Measurements from ENCODE around the gene KIZ.

The KIZ gene

GRCh38 chr20:21105429-21106170, 20.3 kb upstream of the KIZ start:
- FAIRE-seq: no peak

DNA sequence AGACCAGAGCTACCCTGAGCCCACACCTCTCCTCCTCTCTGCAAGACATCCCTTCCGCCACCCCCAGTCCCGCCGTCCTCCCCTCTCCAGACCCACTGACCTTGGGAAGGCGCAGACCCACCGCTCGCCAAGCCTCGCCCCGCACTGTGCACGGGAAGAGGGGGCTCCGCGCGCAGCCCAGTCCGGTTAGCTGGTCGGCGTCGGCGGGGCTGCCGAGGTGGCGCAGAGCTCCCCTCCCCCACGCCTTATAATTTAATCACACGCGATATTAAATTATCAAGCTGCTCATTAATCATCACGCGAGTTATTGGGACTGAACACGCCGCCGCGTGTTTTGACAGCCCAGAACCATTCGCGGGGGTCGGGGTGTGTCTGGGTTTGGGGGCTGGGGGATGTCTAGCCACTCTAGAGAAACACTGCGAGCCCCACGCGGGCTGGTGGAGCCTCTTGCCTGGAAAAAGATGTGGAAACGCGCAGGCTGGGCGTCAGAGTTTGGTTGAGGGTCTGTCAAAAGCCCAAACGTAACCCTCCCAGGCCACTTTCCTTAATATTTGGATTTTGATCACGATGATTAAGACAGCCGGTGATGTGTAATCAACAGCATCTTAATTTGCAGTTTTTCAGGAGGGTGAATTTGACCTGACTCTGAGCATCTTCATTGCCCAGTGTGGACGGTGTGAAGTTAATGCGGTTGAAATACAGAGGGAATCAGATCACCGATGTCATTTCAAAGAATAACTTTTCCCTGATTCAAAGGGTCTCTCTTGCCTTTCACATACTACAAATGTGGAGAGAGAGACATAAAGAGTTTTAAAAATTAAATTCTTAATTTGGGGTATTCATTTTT, 19.5 kb upstream of the KIZ start, which contains the start of gene LINC00237:
Gene LINC00237, minus strand, starts transcription at position 188 of the 847 bp plus-strand sequence.
- FAIRE-seq: no peak

GRCh38 chr20:21109144-21109543, 16.7 kb upstream of the KIZ start:
- no peak for FAIRE-seq

- FAIRE-seq: no peak
These were observed 15.1 kb upstream of the KIZ start for GRCh38 chr20:21110811-21111210.

GRCh38 chr20:21111416-21111815, 14.5 kb upstream of the KIZ start:
- no peak for FAIRE-seq

DNA sequence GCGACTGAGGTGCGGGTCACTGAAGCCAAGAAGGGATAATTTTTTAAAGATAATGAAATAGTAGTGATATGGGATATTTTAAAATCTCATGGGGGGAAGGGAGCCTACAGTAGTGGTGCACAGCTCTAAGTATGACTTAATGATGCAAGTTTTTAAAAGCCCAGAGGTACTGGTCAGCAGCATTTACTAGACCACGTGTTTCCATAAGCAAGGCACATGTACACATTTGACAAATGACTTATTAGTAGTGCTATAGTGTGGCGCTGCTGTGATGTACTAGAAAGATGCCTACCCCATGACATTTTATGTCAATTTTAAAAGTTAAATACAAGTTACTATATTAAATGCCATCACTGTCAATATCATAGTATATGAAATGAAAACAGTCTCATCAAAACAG, 12.2 kb upstream of the KIZ start:
- no peak for FAIRE-seq

DNA sequence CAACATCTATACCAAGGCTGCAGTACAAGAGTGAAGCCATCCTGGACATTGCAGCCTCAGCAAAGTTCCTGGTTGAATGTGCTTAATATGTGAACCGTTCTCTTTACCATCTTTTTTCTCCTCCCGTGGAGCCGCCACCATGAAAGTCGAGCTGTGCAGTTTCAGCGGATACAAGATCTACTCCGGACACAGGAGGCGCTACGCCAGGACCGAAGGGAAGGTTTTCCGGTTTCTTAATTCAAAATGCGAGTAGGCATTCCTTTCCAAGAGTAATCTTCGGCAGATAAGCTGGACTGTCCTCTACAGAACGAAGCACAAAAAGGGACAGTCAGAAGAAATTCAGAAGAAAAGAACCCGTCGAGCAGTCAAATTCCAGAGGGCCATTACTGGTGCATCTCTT, 11.3 kb upstream of the KIZ start:
- FAIRE-seq: no peak

DNA sequence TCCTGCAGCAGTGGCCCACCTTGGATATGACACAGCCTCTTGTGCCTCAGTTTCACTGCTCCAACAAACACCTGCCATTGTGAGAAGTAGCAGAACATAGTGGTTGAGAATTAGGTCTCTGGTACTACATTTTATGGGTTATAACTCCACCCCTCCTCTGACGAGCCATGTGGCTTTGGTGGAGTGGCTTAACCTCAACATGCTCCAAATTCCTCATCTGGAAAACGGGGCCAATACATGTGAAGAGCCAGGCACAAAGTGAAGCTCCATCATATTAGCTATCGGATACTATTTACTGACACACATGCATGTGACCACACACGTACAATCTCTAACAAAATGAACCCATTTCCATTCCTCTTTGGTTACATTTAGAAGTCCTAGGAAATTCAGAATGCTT, 8.4 kb upstream of the KIZ start:
- FAIRE-seq: no peak

DNA sequence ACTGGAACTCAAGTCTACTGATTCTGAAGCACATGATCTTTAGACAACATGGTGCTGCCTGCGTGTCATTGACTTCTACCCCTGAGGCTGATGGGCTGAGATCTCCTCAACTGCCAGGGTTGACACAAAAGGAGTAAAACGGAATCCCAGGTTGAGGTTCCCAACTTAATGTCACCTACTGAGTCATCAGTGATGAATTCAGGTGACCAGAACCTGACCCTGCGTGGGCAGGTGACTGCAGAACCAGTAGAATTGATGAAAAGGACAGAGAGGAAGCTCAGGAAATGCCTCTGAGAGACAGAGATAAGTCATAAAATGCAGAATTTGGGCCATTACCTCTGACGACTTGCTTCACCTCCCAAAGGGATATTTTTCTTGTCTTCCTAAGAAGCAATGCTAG, 7.7 kb upstream of the KIZ start:
- FAIRE-seq: no peak

- FAIRE-seq: no peak
These were observed 7.1 kb upstream of the KIZ start for GRCh38 chr20:21118782-21119181.

DNA sequence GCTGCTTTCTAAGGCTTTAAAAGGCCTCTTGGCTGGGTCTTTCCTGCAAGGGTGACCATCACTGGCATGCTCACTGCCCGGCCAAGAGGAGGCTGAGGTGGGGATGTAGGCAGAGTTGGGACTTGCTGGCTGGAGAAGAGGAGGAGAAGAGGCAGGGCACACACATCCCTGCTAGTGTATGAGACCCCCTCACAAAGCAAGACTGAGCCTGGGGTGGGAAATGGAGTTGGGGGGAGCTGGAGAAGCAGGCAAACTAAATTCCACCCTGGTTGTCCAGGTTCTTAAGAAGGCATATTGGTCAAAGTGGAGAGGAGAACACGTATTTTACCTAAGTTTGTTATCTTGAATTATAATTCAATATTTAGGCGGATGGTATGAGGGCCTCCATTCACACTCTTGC, 1.7 kb upstream of the KIZ start:
- no peak for FAIRE-seq

GRCh38 chr20:21125072-21125848, 622 bp upstream of the KIZ start:
- FAIRE-seq: no peak

GRCh38 chr20:21126581-21126870, 644 bp downstream of the KIZ start:
- no peak for FAIRE-seq

DNA sequence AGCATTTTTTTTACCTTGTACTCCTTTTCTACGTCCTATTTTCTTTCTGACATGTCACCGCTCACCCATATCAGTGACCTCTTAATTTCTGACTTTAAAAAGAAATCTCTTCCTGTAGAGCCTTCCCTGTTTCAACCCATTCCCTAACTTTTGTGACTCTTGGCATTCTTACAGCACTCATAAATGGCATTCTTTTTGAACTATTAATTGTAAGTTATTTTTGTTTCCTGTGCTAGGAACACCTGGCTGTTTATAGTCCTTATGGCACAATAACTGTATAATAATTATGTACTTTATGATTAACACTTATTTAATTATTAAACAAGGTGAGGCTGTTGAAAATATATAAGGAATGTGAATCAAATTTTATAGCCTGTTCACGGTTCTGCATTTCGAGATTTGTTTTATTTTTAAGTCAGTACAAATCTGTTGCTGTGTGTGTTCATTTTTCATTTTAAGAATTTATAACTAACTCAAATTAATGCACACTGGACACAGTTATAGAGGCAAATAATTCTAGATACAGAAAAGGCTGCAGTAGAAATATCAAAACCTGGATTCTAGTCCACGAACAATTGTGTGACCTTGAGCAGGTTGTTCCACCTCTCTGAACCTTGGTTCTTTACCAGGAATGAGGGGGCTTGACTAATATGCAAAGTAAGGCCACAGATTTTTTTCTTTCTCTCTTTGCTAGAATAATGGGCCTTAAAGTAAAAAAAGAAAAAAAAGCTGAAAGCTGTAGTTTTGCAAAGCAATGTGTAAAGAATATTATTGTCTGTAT, 1.5 kb downstream of the KIZ start:
- peak; percentile 64 for FAIRE-seq

- no peak for FAIRE-seq
These were observed 4.0 kb downstream of the KIZ start for GRCh38 chr20:21129861-21130260.

DNA sequence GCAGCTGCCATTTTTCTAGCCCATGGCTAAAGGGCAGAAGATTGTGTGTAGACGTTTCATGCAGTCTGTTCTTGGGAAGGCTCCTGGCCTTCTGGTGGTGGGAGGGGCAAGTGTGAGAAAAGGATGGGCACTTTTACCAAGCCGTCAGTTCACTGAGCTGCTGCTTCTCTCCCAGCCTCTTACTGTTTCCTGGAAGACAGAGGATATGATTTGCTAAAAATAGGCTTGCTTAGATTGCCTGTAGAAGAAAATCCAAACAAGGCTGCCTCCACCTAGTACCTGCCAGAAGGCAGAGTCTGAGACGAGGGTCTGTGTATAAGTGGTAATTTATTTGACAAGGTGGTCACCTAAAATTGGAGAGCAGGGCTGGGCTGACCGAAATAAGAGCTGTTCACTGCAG, 7.5 kb downstream of the KIZ start:
- FAIRE-seq: no peak

DNA sequence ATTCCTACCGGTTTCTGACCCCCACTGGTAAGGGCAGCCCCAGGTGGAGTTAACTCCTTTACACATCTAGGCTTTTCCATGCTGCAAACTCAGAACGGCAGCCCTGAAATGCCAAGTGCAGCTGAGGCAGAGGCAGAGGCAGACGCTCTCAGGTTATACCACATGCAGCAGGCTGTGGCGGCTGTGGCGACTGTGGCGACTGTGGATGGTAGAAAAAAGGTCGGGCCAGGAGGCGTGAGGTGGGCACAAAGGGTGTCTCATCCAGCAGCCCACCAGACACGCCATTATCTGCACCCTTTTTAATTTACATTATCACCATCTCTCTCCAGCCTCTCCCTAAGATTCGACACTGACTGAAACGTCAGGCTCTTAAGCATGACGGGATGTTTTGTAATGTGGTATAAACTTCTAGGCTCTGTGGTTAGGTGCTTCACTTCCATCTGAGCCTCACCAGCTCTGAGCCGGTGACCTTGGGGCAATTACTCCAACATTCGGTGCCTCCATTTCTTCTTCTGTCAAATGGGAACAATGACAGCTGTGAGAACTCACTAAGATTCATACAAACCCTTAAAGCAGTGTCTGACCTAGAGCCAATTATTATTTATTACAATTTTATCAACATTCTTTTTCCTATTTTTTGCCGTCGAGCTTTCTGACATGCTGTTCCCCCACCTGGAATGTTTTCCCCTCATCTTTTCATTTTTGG, 8.2 kb downstream of the KIZ start:
- FAIRE-seq: no peak

DNA sequence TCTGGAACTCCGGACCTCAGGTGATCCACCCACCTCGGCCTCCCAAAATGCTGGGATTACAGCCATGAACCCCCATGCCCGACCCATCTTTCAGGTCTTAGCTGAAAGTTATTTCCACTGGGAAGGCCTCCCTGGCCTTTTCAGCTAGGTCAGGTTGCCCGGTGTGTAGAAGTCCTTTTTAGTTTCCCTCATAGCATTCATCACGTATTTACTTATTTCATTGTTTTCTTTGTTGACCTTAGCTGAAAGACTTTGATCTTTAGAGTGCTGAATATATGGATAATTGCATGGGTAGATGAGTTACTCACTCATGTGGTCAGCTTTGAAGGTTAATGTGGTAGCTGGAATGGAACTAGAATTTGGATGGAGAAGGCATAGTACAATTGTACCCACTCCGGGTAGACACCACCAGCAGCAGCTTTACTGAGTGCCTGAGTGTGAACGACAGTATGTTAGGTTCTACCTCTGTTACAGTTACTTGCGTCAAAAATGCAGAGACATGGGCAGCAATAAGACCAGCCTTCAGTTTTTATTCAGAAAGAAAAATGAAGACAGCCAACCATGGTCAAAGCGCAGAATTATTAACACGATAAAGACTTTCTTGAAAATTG, 9.1 kb downstream of the KIZ start:
- FAIRE-seq: no peak

DNA sequence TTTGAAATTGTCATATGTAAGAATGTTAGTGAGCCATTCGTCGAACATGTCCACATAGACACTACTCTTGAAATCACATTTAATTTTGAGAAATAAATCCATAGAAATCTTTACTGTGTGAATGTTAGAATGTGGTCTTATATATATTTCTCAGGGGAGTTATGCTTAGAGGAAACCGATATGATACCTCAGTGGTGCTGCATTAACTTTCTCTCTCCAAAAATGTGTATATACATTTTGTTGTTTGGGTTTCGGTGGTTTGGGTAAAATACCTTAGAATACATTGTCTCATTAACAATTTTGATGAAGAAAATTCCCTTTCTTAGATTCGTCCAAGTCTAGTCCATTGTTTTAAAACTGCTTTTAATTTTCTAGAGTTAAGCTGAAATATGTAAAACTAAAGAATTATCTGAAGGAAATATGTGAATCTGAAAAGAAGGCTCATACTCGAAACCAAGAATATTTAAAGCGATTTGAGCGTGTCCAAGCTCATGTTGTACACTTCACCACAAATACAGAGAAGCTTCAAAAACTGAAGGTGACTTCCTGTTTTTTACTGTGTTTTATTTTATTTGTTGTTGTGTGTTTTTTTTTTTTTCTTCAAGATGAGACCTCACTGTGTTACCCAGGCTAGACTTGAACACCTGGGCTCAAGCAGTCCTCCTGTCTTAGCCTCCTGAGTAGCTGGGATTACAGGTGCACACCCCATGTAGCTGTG, 10.3 kb downstream of the KIZ start:
- no peak for FAIRE-seq

GRCh38 chr20:21137078-21137477, 11.2 kb downstream of the KIZ start:
- no peak for FAIRE-seq

Data from endometrium (tissue), 2 donors.